Endothelial cell (in vitro differentiated cells): Measurements from ENCODE around the gene SIGLEC6. TPM values are rescaled to one million over a fixed set of nuclear protein-coding genes. Genes with fewer than 3 reads are reported as not detected.

Source experiments
- DNase-seq: peaks from one replicate; pipeline ENCODE4 v3.0.0; 2021; ENCODE audit warnings: low spot score
- H3K27ac Mint-ChIP-seq: one replicate; pipeline ENCODE4 v1.8.0; 2021; ENCODE audit warnings: mixed read lengths, inconsistent platforms; ENCODE audit not compliant: unreplicated experiment
- H3K27me3 Mint-ChIP-seq: one replicate; pipeline ENCODE4 v1.8.0; 2021; ENCODE audit warnings: mild to moderate bottlenecking, moderate library complexity, mixed read lengths, inconsistent platforms; ENCODE audit not compliant: unreplicated experiment
- H3K36me3 Mint-ChIP-seq: one replicate; pipeline ENCODE4 v1.8.0; 2021; ENCODE audit warnings: mild to moderate bottlenecking, low read depth, mixed read lengths, inconsistent platforms; ENCODE audit not compliant: unreplicated experiment
- H3K4me1 Mint-ChIP-seq: one replicate; pipeline ENCODE4 v1.8.0; 2021; ENCODE audit warnings: mild to moderate bottlenecking, mixed read lengths, inconsistent platforms; ENCODE audit not compliant: unreplicated experiment
- H3K4me3 Mint-ChIP-seq: one replicate; pipeline ENCODE4 v1.8.0; 2021; ENCODE audit warnings: mild to moderate bottlenecking, mixed read lengths, inconsistent platforms; ENCODE audit not compliant: unreplicated experiment
- H3K9me3 Mint-ChIP-seq: one replicate; pipeline ENCODE4 v1.8.0; 2021; ENCODE audit warnings: mixed read lengths, inconsistent platforms; ENCODE audit not compliant: unreplicated experiment
- CTCF ChIP-seq: fragments of 200-600 bp; sonication (generic); IDR thresholded peaks from one replicate; pipeline ENCODE4 v1.5.0; 2021; ENCODE audit warnings: antibody characterized with exemption; ENCODE audit not compliant: unreplicated experiment
- total RNA-seq: library from RNA; stranded (reverse); fragmentation: NEBNext Ultra II Directional; extraction: Animal tissue kit (Norgen Biotek cat#: 25700); gene quantifications from one replicate; pipeline ENCODE4 v1.2.1, GENCODE V29; 2021; ENCODE audit not compliant: unreplicated experiment

Gene SIGLEC6
- total RNA-seq, 1 donor from 2014 or later: not detected

- Mint-ChIP-seq H3K4me3 (no peak overlapping the region), H3K4me1 (peaks cover 31% of the 10 kb centered on the region), H3K36me3 (no peaks in the 10 kb centered on the region), H3K9me3 (no peaks in the 10 kb centered on the region), H3K27ac (no peak overlapping the region), H3K27me3 (no peaks in the 10 kb centered on the region)
- no peak for DNase-seq
- no peak for TF ChIP-seq CTCF
Observed at GRCh38 chr19:51471527-51471926, 59.9 kb downstream of the SIGLEC6 start.

GRCh38 chr19:51470966-51471365 lies 60.5 kb downstream of the SIGLEC6 start:
- peaks cover 37% of the 10 kb centered on the region for H3K4me1 Mint-ChIP-seq
- H3K27ac Mint-ChIP-seq: no peak overlapping the region
- no peaks in the 10 kb centered on the region for H3K27me3 Mint-ChIP-seq
- no peak for TF ChIP-seq CTCF
- no peaks in the 10 kb centered on the region for H3K9me3 Mint-ChIP-seq
- H3K36me3 Mint-ChIP-seq: no peaks in the 10 kb centered on the region
- no peak overlapping the region for H3K4me3 Mint-ChIP-seq
- DNase-seq: no peak

GRCh38 chr19:51469629-51470028 lies 61.8 kb downstream of the SIGLEC6 start:
- no peak for TF ChIP-seq CTCF
- no peak for DNase-seq
- Mint-ChIP-seq H3K4me1 (peaks cover 44% of the 10 kb centered on the region), H3K27me3 (peaks cover 4% of the 10 kb centered on the region), H3K9me3 (no peaks in the 10 kb centered on the region), H3K27ac (no peak overlapping the region), H3K4me3 (no peak overlapping the region), H3K36me3 (no peaks in the 10 kb centered on the region)

- no peak overlapping the region for H3K4me3 Mint-ChIP-seq
- peaks cover 46% of the 10 kb centered on the region for H3K4me1 Mint-ChIP-seq
- TF ChIP-seq CTCF: no peak
- no peaks in the 10 kb centered on the region for H3K9me3 Mint-ChIP-seq
- H3K27me3 Mint-ChIP-seq: peaks cover 4% of the 10 kb centered on the region
- peak overlapping the region; percentile 78 for H3K27ac Mint-ChIP-seq
- H3K36me3 Mint-ChIP-seq: no peaks in the 10 kb centered on the region
- DNase-seq: no peak
Observed at GRCh38 chr19:51469162-51469561, 62.3 kb downstream of the SIGLEC6 start.

- peaks cover 47% of the 10 kb centered on the region for H3K4me1 Mint-ChIP-seq
- H3K36me3 Mint-ChIP-seq: no peaks in the 10 kb centered on the region
- no peak for DNase-seq
- peak overlapping the region; percentile 49 for H3K4me3 Mint-ChIP-seq
- H3K9me3 Mint-ChIP-seq: no peaks in the 10 kb centered on the region
- H3K27me3 Mint-ChIP-seq: peaks cover 4% of the 10 kb centered on the region
- TF ChIP-seq CTCF: no peak
- peak overlapping the region; percentile 78 for H3K27ac Mint-ChIP-seq
Observed at GRCh38 chr19:51468545-51468920, 62.9 kb downstream of the SIGLEC6 start.
